Activated gamma-delta T cell treated with Interleukin-2 at 50 U/mL for 16 hours (primary cell): ENCODE data around the gene ADCY4.
"Not testable (repeated sequence)": the region's sequence is repeated elsewhere in the genome, so short reads cannot be mapped to it uniquely, and the experiment has no call there.

ENCODE experiments used
- DNase-seq: peaks from one replicate; pipeline ENCODE4 v3.0.0-alpha.2; 2020

Gene ADCY4

DNA sequence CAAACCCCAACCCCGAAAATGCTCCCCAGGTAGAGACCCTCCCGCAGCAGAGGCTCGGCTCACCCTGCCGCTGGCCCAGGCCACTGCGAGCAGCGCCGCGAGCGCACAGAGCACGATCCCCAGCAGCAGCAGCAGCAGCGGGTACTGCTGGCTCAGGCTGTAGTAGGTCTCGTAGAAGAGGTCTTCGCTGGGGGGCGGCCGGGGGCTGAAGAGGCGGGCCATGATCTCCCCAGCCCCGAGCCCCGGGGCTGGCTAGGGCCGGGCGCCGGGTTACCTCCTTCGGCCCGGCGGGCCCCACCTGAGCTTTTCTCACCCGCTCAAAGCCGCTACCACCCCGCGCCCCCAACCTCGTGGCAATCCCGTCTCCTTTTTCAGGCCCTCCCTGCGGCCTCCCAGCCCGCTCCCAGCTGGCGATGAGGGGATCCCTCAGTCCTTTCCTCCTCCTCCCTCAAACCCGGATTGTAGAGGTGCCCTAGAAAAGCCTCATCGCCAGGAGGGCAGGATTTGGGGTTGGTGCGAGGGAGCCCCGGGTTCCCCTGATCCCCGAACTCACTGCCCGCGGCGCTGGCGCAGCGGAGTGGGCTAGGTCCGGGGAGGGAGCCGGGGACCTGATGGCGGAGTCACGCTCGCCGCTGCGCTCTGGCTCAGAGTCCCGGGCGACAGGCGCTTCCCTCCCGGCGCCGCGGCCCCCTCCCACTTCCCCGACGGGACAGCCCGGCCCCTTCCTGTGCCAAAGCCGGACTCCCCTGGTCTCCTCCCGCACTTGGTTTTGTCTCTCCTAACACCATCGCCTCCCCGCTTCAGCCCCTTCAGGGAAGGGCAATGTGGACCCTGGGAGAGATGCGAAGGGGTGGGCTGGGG is at the start of gene ADCY4:
Gene ADCY4, minus strand, starts transcription at position 641 of the 861 bp plus-strand sequence. Its CDS starts 419 bp downstream, at position 222.
- DNase-seq = no peak

DNA sequence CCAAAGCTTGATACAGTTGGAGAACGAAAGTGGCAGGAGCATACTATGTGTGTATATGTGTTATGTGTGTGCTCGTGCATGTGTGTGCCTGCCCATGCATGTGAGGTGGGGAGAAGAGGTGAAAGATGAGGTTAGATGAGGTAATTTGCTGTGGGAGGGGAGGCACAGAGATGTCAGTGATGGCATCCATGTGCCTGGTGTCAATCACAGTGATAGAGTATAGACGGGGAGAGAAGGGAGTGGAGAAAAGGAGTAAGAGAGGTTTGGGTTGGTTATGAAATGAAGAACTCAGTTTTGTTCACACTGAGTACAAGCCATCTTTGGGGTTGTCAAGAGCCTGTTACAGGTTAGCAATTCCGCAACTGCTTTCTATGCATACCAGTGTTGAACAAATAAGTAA is 49.3 kb upstream of the ADCY4 start:
- no peak for DNase-seq

DNA sequence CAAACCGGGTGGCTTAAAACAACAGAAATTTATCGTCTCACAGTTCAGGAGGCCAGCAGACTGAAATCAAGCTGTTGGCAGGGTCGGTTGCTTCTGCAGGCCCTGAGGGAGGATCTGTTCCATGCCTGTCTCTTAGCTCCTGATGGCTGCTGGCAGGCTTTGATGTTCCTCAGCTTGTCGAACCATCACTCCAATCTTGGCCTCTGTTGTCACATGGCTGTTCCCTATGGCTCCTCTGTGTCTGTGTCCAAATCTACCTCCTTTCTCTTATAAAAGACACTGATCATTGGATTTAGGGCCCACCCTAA is 47.1 kb upstream of the ADCY4 start:
- no peak for DNase-seq

DNA sequence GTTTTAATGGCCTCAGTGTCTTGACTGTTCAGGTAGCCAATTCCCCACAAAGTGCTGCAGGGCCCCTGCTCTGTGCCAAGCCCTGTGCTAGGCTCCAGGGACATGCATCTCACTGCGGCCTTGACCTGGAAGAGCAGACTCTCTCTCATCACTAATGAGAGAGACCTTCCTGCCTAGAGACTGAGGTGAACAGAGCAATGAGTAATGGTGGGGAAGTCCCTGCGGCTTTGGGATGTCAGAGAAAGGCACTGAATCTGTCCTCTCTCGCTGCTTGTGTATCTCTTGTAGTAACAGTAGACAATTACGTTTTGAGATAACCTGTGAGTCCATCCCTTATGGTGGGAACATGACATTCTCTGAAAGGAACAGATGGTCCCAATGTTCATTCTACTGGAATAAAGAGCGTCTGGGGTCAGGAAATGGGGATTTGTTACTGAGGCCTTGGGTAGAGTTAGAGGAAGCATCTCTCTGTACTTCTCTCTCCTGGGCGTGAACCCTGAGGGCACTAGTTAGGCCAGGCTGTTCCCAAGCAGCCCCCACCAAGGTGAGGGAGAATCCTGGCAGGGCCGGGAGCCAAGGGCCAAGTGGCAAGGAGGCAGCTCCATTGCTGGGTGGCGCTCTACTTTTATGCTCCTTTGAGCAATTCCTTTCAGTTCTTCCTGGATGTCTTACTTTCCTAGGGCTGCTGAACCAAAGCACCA is 46.6 kb upstream of the ADCY4 start:
- DNase-seq = no peak

DNA sequence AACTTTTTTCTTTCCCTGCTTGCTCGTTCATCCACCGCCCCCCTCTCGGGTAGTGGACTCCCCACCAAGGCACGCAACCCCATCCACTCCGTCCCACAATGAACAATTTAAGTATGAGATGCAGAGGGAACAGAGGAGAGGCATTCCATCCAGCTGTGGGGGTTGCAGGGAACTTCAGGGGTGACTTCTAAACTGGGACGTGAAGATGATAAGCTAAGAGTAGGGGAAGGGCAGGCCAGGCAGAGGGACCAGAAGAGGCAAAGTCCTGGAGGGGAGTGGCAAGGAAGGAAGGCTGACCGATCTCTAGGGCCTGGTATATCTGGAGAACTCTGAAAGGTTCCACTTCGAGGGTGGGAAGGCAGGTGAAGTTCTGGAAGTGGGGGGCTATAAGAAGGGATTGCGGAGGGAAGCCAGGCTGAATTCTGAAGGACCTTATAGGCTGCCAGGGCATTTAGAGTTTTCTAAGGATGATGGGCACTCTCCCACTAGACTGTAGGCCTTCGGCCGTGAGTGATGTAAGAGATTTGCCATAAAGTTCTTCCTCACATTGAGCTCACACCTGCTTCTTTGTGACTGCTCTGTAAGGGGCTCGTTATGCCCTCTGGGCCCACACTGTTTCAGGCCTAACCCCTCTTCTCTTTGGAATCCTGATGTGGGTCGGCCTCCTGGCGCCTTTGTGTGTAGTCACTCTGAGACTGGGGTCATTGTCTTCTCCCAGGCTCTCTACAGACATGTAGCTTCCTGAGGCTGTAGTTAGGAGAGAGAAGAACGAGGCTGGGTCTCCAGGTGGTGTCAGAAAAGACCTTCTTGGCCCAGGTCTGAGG is 45.2 kb upstream of the ADCY4 start:
- DNase-seq = no peak

DNA sequence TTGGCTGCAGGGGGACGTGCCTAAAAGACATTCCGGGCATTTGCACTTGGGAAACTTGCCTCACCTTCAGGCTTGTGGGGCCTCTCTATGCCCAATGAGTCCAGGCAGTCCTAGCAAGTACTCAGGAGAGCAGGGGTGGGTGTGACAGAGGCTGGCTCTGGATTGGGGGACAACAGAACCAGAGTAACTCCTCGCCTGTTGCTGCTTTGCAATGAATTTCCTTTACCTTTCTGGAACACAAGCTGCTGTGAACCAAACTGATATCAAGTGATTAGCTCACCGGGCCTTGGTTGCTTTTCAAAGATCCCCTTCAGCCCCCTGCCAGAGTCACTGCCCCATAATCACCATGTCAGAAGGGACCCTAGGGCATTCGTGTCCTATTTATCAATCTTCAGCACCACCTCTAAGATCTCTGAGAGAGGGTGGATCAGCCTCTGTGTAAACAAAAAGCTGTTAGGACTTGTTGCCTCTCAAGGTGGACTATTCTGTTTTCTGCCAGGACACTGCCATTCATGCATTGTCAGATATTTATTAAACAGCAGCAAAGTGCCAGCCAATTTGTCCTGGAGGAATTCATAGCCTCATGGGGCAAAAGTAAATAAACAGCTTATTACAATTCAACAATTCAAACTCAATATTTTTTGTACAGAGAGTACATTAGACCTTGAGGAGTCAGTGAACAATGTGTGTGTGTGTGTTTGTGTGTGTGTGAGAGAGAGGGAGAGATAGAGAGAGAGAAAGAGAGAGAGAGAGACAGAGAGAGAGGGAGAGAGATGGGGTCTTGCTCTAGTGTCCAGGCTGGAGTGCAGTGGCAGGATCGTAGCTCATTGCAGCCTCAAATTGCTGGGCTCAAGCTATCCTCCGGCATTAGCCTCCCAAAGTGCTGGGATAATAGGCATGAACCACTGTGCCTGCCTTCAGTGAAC is 44.4 kb upstream of the ADCY4 start:
- no peak for DNase-seq

DNA sequence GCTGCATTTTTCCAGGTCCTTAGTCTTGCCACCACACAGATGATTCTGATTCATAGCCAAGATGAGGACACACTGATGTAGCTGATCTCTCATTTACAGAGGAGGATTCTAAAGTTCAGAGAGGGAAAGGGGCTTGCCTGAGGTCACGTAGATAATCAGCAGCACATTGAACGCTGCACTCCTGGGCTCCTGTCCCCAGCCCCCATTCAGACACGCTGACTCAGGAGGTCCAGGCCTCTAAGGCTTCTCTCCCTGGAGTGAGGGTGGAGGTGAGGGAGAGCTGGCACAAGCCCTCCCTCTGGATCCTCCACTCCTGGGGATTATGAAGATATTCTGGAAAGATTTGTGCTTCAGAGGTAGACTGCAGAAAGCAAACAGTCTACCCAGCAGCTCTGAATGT is 43.5 kb upstream of the ADCY4 start:
- DNase-seq = no peak

DNA sequence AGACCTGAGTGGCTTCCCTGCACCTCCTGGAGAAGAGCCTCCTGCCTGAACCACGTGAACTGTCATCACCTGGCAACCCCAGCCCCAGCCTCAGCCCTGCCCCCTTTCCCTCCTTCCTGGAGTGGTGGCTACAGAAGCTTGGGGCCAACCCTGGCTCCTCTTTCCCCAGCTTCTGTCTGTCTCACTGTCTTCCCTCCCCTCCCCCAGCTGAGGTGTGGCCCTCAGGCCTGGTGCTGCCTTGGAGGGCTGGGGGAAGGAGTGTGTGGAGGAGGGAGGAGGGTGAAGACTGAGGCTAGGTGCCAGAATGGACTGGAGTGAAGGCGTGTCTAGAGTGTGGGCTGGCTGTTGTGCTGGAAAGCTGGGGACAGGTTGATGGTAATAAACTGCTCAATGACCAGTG is 42.8 kb upstream of the ADCY4 start:
- no peak for DNase-seq

DNA sequence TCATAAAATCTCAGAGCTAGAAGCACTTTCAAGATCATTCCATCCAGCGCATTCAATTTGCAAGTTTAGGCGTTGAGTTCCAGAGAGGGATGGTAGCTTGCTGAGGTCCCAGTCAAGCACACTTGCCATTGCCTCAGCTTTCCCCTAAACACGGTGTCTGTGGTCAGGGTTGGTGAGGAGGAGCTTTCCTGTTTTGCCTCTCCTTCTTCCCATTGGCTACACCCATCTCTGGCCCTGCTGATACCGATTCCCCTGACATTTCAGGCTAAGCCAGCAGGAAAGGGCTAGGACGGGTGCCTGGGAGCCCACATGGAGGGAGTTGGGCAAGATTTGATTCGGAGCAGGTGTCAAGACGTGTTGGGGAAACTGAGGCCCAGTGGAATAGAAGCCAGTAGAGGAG is 42.3 kb upstream of the ADCY4 start:
- no peak for DNase-seq

DNA sequence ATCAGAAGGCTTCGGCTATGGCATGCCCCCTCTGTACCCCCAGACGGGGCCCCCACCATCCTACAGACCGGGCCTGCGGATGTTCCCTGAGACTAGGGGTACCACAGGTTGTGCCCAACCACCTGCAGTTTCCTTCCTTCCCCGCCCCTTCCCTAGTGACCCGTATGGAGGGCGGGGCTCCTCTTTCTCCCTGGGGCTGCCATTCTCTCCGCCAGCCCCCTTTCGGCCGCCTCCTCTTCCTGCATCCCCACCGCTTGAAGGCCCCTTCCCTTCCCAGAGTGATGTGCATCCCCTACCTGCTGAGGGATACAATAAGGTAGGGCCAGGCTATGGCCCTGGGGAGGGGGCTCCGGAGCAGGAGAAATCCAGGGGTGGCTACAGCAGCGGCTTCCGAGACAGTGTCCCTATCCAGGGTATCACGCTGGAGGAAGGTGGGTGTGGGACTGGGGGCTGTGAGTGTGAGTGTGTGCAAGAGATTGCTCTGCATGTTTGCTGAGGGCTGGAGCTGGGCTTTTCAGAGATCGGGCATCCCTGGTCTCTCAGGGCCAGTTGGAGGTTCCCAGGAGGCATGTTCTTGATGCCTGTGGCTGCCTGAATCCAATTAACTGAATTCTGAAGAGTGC is 41.7 kb upstream of the ADCY4 start:
- DNase-seq = no peak

DNA sequence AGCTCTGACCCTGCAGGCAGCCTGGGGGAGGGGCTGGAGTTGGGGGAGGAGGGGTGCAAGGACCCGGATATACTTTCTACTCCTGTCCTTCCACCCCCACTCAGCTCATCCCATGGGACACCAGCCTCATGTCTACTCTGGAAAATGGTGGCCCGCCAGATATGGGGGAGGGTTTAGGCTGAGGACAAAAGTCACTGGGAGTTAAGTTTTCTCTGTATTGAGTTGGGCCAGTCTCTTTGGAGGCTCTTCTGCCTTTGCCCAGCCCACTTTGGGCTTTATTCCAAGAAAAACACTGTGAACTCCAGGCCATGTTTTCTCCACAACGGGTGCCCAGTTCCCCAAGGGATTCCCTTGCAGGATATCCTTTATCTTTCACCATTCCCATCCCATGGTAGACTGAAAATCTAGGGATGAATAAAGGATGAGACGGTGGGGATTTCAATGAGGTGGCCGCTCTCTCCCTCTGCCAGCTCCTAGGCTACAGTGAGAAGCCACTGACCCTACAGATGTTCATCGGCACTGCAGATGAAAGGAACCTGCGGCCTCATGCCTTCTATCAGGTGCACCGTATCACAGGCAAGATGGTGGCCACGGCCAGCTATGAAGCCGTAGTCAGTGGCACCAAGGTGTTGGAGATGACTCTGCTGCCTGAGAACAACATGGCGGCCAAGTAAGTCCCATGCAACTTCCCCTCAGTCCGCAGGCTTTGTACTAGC is 38.0 kb upstream of the ADCY4 start:
- DNase-seq = no peak

DNA sequence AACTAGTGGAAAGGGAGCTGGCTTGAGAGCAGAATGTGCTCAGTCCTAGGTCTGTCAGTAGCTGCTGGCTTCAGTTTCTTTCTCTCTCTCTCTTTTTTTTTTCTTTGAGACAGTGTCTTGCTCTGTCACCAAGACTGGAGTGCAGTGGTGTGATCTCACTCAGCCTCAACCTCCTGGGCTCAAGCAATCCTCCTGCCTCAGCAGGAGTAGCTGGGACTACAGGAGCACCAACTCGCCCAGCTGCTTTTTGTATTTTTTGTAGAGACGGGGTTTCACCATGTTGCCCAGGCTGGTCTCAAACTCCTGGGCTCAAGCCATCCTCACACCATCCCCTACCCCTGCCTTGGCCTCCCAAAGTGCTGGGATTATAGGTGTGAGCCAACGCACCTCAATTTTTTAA is 36.7 kb upstream of the ADCY4 start:
- not testable (repeated sequence) for DNase-seq

DNA sequence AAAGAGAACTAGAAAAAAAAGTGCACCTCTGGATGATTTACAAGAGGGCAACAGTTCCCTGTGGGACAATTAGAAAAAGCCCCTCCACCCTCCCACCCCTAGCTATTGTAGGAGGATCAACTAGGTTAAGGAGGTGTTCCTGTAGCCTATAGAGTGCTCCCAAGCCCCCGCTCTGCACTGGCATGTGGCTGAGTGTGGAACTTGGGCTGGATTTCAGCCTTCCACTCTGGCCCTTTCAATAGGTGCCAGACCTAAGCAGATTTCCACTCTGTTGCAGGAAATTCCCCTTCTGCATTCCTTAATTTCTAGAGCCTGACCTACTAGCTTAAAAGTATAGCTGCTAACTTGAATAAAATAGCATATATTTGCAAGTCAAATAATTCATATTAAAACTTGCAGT is 35.9 kb upstream of the ADCY4 start:
- DNase-seq = no peak

DNA sequence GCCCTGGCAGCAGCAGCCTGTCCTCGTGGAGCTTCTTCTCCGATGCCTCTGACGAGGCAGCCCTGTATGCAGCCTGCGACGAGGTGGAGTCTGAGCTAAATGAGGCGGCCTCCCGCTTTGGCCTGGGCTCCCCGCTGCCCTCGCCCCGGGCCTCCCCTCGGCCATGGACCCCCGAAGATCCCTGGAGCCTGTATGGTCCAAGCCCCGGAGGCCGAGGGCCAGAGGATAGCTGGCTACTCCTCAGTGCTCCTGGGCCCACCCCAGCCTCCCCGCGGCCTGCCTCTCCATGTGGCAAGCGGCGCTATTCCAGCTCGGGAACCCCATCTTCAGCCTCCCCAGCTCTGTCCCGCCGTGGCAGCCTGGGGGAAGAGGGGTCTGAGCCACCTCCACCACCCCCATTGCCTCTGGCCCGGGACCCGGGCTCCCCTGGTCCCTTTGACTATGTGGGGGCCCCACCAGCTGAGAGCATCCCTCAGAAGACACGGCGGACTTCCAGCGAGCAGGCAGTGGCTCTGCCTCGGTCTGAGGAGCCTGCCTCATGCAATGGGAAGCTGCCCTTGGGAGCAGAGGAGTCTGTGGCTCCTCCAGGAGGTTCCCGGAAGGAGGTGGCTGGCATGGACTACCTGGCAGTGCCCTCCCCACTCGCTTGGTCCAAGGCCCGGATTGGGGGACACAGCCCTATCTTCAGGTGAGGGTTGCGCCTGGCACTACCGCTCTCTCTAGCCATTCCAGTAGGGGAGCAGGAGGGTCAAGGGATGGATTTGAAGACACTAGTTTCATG is 35.2 kb upstream of the ADCY4 start:
- DNase-seq = no peak

DNA sequence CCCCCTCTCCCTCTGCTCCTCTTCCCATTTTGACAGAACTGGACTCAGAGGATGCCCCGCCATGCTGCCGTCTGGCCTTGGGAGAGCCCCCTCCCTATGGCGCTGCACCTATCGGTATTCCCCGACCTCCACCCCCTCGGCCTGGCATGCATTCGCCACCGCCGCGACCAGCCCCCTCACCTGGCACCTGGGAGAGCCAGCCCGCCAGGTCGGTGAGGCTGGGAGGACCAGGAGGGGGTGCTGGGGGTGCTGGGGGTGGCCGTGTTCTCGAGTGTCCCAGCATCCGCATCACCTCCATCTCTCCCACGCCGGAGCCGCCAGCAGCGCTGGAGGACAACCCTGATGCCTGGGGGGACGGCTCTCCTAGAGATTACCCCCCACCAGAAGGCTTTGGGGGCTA is 34.6 kb upstream of the ADCY4 start:
- DNase-seq = no peak

DNA sequence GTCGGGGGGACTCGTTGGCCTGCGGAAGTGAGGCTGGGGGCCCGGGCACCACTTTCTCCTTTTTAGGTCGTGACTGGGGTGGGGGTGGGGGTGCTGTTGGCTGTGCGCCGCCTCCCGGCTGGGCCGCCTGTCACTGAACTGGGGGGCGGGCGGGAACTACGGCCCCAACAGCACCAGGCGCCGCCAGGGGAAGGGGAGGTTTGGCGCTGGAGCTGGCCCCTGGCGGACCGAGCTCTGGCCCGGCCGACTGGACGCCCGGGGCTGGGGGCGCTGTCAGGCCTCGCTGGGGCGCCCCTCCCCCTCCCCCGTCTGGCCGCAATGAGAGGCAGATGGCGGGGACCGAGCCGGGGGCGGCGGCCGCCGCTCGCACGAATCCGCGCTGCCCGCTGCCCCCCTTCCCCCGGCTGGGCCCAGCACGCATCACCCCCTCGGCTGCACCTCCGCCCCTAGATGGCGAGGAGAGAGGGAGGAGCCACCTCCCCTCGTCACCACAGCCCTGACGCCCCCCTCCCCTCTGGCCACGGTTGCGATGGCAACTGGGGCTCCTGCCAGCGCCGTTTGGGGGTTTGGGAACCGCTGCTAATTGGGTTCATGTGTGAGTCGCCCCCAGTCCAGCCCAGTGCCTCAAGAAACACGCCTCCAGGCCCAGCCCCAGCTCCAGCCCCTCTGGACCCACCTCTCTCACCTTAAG is 33.8 kb upstream of the ADCY4 start:
- DNase-seq = peak; percentile 26

DNA sequence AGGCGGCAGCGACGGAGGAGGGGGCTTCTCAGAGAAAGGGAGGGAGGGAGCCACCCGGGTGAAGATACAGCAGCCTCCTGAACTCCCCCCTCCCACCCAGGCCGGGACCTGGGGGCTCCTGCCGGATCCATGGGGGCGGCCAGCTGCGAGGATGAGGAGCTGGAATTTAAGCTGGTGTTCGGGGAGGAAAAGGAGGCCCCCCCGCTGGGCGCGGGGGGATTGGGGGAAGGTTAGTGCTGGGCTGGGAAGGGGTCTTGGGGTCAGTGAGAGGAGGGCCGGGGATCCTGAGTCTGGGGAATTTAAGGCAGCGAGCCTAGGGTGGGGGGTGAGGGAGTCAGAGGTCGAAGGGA is 33.3 kb upstream of the ADCY4 start:
- DNase-seq = no peak

DNA sequence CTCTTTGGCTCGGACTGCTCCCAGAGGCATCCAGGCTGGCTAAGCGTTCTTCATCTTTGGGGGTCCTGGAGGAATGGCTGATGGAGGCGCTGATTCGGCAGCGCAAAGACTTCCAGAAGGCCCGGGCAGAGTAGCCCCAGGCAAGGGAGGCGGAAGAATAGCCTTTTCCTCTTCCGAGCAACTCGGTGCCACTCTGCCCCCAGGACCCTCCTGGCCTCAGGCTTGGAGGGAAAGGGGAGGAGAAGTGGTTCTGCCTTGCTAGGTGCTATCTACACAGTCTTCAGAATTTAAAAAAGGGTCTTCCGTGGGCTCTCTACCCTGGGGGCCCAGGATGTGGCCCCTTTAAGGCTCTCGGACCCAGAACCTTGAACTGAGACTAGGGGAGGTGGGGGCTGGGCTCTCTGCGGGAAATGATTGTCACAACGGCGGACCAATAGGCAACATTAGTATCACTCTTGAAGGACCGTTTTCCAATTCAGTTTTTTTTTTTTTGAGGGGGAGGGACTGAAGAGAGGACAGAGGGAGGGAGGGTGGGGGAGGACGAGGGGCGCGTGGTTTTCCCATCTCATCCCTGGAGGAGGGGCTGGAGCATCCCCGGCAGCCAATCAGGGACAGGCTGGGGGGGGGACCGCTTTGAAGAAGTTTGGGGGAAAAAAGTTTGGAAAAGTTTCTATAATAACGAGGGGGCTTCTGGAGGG is 32.8 kb upstream of the ADCY4 start, which contains the start of gene NFATC4:
Gene NFATC4, plus strand, starts transcription at position 671 of the 698 bp plus-strand sequence. CDS start 157 bp downstream, outside the sequence.
- DNase-seq = no peak
